Measurements from ENCODE around the gene PDZRN4.

DNA sequence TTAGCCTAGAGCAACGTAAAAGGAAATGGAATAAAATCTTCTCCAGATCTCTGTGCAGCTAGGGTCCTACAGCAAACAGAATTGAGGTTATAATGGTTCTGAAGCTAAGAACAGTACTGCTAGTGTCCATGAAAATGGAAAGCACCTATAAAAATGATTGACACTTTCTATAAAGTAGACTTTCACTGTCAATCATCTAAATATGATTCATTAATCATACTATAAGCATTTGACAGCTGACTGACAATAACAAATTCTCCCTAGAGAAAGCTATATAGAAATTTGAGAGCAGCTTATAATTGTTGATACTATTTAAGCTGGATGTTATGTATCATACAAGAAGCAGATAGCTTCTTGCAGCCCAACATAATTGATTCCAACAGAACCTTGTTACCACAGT is 80.9 kb downstream of the PDZRN4 start:
- TF ChIP-seq, protein P1, sequence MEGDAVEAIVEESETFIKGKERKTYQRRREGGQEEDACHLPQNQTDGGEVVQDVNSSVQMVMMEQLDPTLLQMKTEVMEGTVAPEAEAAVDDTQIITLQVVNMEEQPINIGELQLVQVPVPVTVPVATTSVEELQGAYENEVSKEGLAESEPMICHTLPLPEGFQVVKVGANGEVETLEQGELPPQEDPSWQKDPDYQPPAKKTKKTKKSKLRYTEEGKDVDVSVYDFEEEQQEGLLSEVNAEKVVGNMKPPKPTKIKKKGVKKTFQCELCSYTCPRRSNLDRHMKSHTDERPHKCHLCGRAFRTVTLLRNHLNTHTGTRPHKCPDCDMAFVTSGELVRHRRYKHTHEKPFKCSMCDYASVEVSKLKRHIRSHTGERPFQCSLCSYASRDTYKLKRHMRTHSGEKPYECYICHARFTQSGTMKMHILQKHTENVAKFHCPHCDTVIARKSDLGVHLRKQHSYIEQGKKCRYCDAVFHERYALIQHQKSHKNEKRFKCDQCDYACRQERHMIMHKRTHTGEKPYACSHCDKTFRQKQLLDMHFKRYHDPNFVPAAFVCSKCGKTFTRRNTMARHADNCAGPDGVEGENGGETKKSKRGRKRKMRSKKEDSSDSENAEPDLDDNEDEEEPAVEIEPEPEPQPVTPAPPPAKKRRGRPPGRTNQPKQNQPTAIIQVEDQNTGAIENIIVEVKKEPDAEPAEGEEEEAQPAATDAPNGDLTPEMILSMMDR (IDR thresholded peaks at IDR 0.05): no peak
- TF ChIP-seq POLR2A (IDR thresholded peaks at IDR 0.05) (no peak), POLR2AphosphoS5 (IDR thresholded peaks at IDR 0.05) (no peak), EP300 (IDR thresholded peaks at IDR 0.05; ENCODE audit: low read depth) (no peak)
